Vagina (tissue), 2 donors: Measurements from ENCODE around the gene DRAM2. TPM values are rescaled to one million over a fixed set of nuclear protein-coding genes. Genes with fewer than 3 reads are reported as not detected.

ENCODE experiments used
- DNase-seq, 2 donors: peaks; one replicate each; pipeline ENCODE4 v3.0.0-alpha.2; 2017; ENCODE audit errors: extremely low spot score in 2 of 2
- H3K27ac ChIP-seq: fragments of 200-600 bp; sonication (generic); one replicate; pipeline ENCODE4 v1.5.1; 2019
- H3K27me3 ChIP-seq: fragments of 200-600 bp; sonication (generic); one replicate; pipeline ENCODE4 v1.5.1; 2019
- H3K36me3 ChIP-seq, 2 donors: fragments of 200-600 bp; sonication (generic); one replicate each; pipeline ENCODE4 v1.5.1; 2017 to 2019
- H3K4me1 ChIP-seq: fragments of 200-600 bp; sonication (generic); one replicate; pipeline ENCODE4 v1.5.1; 2019
- H3K4me3 ChIP-seq, 2 donors: fragments of 200-600 bp; sonication (generic); 1 replicate in 1 of 2; 2 replicates in 1 of 2; pipeline ENCODE4 v1.5.1; 2016 to 2019
- H3K9me3 ChIP-seq: fragments of 200-600 bp; sonication (generic); one replicate; pipeline ENCODE4 v1.5.1; 2019
- CTCF ChIP-seq, 3 experiments: fragments of 450-650 bp in 2 of 3; fragments of 200-600 bp in 1 of 3; sonication (generic) in 1 of 3; IDR thresholded peaks; one replicate each; pipeline ENCODE4 v1.5.1; 2017 to 2019; ENCODE audit warnings: antibody characterized with exemption in 3 of 3, mild to moderate bottlenecking in 2 of 3, moderate library complexity in 2 of 3
- POLR2A ChIP-seq, 2 donors: fragments of 450-650 bp; IDR thresholded peaks; one replicate each; pipeline ENCODE4 v1.6.1; 2017; ENCODE audit warnings: antibody characterized with exemption in 2 of 2, mild to moderate bottlenecking in 2 of 2, moderate library complexity in 2 of 2
- POLR2AphosphoS5 ChIP-seq, 2 donors: sonication (generic); formaldehyde crosslinking; IDR thresholded peaks; one replicate each; pipeline ENCODE4 v1.9.0; 2017; ENCODE audit warnings: antibody characterized with exemption in 2 of 2, mild to moderate bottlenecking in 2 of 2, low read depth in 1 of 2; ENCODE audit not compliant: insufficient read depth in 1 of 2
- intact Hi-C: fragments of 100-400 bp; cut with DNase I; formaldehyde crosslinking; loops from one replicate; pipeline ENCODE4 v1.15.1; 2023
- total RNA-seq: library from RNA; depleted of rRNA; stranded (reverse); fragments of >200 nt; gene quantifications from one replicate; pipeline ENCODE4 v1.2.3, GENCODE V29; 2016

DRAM2 gene
- total RNA-seq, 1 donor from 2014 or later, result 33.9 TPM

GRCh38 chr1:111126354-111126753 lies 13.5 kb downstream of the DRAM2 start:
- H3K27me3 ChIP-seq, result no peaks in the 10 kb centered on the region
- intact Hi-C loops, result no loop called here
- H3K36me3 ChIP-seq, result peaks cover 0 to 47% of the 10 kb centered on the region in 2 donors

GRCh38 chr1:111116496-111116895 lies 23.4 kb downstream of the DRAM2 start:
- Histone ChIP-seq H3K9me3 (no peaks in the 10 kb centered on the region), H3K27ac (no peak overlapping the region), H3K4me3 (no peak overlapping the region), H3K36me3 (peaks cover 0 to 45% of the 10 kb centered on the region in 2 donors), H3K27me3 (no peaks in the 10 kb centered on the region), H3K4me1 (no peaks in the 10 kb centered on the region)
- TF ChIP-seq CTCF (IDR thresholded peaks at IDR 0.05) (no peak), POLR2AphosphoS5 (IDR thresholded peaks at IDR 0.05; ENCODE audit: insufficient read depth in 1 of 2, low read depth in 1 of 2) (no peak), POLR2A (IDR thresholded peaks at IDR 0.05) (no peak)
- DNase-seq, result no peak
- intact Hi-C loops, result no loop called here

More at GRCh38 chr1:111126354-111126753, 13.5 kb downstream of the DRAM2 start:
- no peak for DNase-seq
- no peak for TF ChIP-seq POLR2A (IDR thresholded peaks at IDR 0.05)
- TF ChIP-seq CTCF (IDR thresholded peaks at IDR 0.05), result no peak
- TF ChIP-seq POLR2AphosphoS5 (IDR thresholded peaks at IDR 0.05; ENCODE audit: insufficient read depth in 1 of 2, low read depth in 1 of 2), result no peak
- H3K27ac ChIP-seq, result no peak overlapping the region
- H3K4me1 ChIP-seq, result no peaks in the 10 kb centered on the region
- H3K9me3 ChIP-seq, result no peaks in the 10 kb centered on the region
- no peak overlapping the region for H3K4me3 ChIP-seq

- Histone ChIP-seq H3K36me3 (peaks cover 0 to 7% of the 10 kb centered on the region in 2 donors), H3K4me3 (no peak overlapping the region), H3K27ac (no peak overlapping the region), H3K4me1 (no peaks in the 10 kb centered on the region), H3K9me3 (no peaks in the 10 kb centered on the region), H3K27me3 (no peaks in the 10 kb centered on the region)
- intact Hi-C loops, result no loop called here
- no peak for TF ChIP-seq POLR2A (IDR thresholded peaks at IDR 0.05)
- no peak for TF ChIP-seq POLR2AphosphoS5 (IDR thresholded peaks at IDR 0.05; ENCODE audit: insufficient read depth in 1 of 2, low read depth in 1 of 2)
- TF ChIP-seq CTCF (IDR thresholded peaks at IDR 0.05), result no peak
- no peak for DNase-seq
Measured at GRCh38 chr1:111110197-111110899, 29.5 kb downstream of the DRAM2 start.

- Histone ChIP-seq H3K27me3 (no peaks in the 10 kb centered on the region), H3K4me3 (no peak overlapping the region), H3K9me3 (peaks cover 7% of the 10 kb centered on the region), H3K4me1 (no peaks in the 10 kb centered on the region), H3K27ac (no peak overlapping the region), H3K36me3 (no peaks in the 10 kb centered on the region)
- intact Hi-C loops, result no loop called here
- TF ChIP-seq POLR2A (IDR thresholded peaks at IDR 0.05) (no peak), CTCF (IDR thresholded peaks at IDR 0.05) (no peak), POLR2AphosphoS5 (IDR thresholded peaks at IDR 0.05; ENCODE audit: insufficient read depth in 1 of 2, low read depth in 1 of 2) (no peak)
- DNase-seq, result no peak
Measured at GRCh38 chr1:111104981-111105380, 34.9 kb downstream of the DRAM2 start.

- H3K36me3 ChIP-seq, result no peaks in the 10 kb centered on the region
- H3K4me3 ChIP-seq, result no peak overlapping the region
- no peak overlapping the region for H3K27ac ChIP-seq
- no peaks in the 10 kb centered on the region for H3K27me3 ChIP-seq
- peaks cover 7% of the 10 kb centered on the region for H3K9me3 ChIP-seq
- TF ChIP-seq CTCF (IDR thresholded peaks at IDR 0.05) (no peak), POLR2AphosphoS5 (IDR thresholded peaks at IDR 0.05; ENCODE audit: insufficient read depth in 1 of 2, low read depth in 1 of 2) (no peak), POLR2A (IDR thresholded peaks at IDR 0.05) (no peak)
- no peaks in the 10 kb centered on the region for H3K4me1 ChIP-seq
- intact Hi-C loops, result no loop called here
- DNase-seq, result no peak
Measured at GRCh38 chr1:111101854-111102642, 37.8 kb downstream of the DRAM2 start.
